GM18873 (cell line): Measurements from ENCODE around the gene ZFP62.

Source experiments
- ATAC-seq: cut with Tn5 transposase; IDR thresholded peaks from one replicate; pipeline ENCODE4 v1.9.1; 2021; ENCODE audit warnings: mild to moderate bottlenecking, moderate library complexity, moderate number of reproducible peaks; ENCODE audit not compliant: unreplicated experiment, low FRiP score

Gene ZFP62

GRCh38 chr5:180869587-180869986, 8.5 kb upstream of the ZFP62 start:
- no peak for ATAC-seq

- ATAC-seq: no peak
Observed at GRCh38 chr5:180868960-180869359, 7.9 kb upstream of the ZFP62 start.

- ATAC-seq: no peak
Observed at GRCh38 chr5:180866985-180867384, 5.9 kb upstream of the ZFP62 start.

- no peak for ATAC-seq
Observed at GRCh38 chr5:180865981-180866695, 5.1 kb upstream of the ZFP62 start.

- ATAC-seq: no peak
Observed at GRCh38 chr5:180862645-180863044, 1.6 kb upstream of the ZFP62 start.

- ATAC-seq: peak; percentile 36
Observed at GRCh38 chr5:180860273-180860886, 696 bp downstream of the ZFP62 start.

- ATAC-seq: no peak
Observed at GRCh38 chr5:180858586-180858985, 2.5 kb downstream of the ZFP62 start.

GRCh38 chr5:180853848-180854176, 7.3 kb downstream of the ZFP62 start:
- ATAC-seq: no peak

GRCh38 chr5:180853121-180853847, 7.8 kb downstream of the ZFP62 start:
- ATAC-seq: no peak

GRCh38 chr5:180852495-180852894, 8.6 kb downstream of the ZFP62 start:
- ATAC-seq: no peak

GRCh38 chr5:180850434-180851078, 10.5 kb downstream of the ZFP62 start:
- ATAC-seq: no peak

- no peak for ATAC-seq
Observed at GRCh38 chr5:180849827-180850226, 11.2 kb downstream of the ZFP62 start.

- no peak for ATAC-seq
Observed at GRCh38 chr5:180848878-180849277, 12.2 kb downstream of the ZFP62 start.

GRCh38 chr5:180848265-180848664, 12.8 kb downstream of the ZFP62 start:
- ATAC-seq: no peak

GRCh38 chr5:180847026-180847425, 14.1 kb downstream of the ZFP62 start:
- ATAC-seq: no peak

GRCh38 chr5:180844858-180845257, 16.2 kb downstream of the ZFP62 start:
- no peak for ATAC-seq

- no peak for ATAC-seq
Observed at GRCh38 chr5:180844432-180844831, 16.6 kb downstream of the ZFP62 start.

GRCh38 chr5:180839935-180840334, 21.1 kb downstream of the ZFP62 start:
- no peak for ATAC-seq

- ATAC-seq: no peak
Observed at GRCh38 chr5:180839227-180839626, 21.8 kb downstream of the ZFP62 start.

- ATAC-seq: no peak
Observed at GRCh38 chr5:180837478-180837877, 23.6 kb downstream of the ZFP62 start.

GRCh38 chr5:180832638-180833068, 28.4 kb downstream of the ZFP62 start:
- ATAC-seq: peak; percentile 52
